GM12874 (cell line): ENCODE data around the gene GRIK2.

ENCODE experiments used
- TF ChIP-seq, protein P1 (sequence below): IDR thresholded peaks from 2 replicates; pipeline ENCODE4 v1.5.1; 2011; ENCODE audit warnings: low read depth, mild to moderate bottlenecking, control low read depth, low read length, moderate library complexity; ENCODE audit not compliant: insufficient read depth

The GRIK2 gene

DNA sequence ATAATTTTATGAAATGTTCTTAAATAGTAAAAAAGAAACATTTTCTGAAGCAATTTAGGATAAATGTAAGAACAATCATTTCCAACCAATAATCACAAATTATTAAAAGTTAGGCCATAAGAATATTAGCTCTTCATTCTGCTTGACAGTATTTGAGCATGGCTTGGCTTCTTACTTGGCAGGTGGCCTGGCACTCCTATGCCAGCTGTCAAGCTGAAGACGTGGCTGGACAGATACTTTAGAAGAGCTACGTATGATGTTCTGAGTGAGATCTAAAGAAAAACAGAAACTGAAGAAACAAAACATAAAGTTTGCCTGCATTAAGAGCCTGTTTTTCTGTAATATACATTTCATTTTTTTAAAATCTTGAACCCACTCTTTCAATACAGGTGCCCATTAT lies 438.9 kb downstream of the GRIK2 start:
- TF ChIP-seq, protein P1, sequence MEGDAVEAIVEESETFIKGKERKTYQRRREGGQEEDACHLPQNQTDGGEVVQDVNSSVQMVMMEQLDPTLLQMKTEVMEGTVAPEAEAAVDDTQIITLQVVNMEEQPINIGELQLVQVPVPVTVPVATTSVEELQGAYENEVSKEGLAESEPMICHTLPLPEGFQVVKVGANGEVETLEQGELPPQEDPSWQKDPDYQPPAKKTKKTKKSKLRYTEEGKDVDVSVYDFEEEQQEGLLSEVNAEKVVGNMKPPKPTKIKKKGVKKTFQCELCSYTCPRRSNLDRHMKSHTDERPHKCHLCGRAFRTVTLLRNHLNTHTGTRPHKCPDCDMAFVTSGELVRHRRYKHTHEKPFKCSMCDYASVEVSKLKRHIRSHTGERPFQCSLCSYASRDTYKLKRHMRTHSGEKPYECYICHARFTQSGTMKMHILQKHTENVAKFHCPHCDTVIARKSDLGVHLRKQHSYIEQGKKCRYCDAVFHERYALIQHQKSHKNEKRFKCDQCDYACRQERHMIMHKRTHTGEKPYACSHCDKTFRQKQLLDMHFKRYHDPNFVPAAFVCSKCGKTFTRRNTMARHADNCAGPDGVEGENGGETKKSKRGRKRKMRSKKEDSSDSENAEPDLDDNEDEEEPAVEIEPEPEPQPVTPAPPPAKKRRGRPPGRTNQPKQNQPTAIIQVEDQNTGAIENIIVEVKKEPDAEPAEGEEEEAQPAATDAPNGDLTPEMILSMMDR: no peak

DNA sequence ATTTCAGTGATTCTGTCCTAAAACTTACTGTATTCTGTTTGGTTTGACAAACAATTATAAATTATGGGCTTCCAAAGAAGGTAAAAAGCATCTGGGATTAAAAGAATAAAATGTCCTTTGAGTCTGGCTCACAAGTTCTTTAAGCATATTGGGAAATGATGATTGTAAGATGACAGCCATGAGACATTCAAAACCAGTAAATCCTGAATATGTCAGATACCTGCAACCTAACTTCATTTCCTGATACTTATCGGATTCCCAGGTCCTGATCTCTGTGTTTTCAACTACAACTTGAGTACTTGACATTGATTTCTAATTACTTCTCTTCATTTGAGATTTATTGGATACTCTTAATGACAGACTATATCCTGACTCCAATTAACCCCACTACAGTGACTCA lies 446.6 kb downstream of the GRIK2 start:
- TF ChIP-seq, protein P1: no peak

DNA sequence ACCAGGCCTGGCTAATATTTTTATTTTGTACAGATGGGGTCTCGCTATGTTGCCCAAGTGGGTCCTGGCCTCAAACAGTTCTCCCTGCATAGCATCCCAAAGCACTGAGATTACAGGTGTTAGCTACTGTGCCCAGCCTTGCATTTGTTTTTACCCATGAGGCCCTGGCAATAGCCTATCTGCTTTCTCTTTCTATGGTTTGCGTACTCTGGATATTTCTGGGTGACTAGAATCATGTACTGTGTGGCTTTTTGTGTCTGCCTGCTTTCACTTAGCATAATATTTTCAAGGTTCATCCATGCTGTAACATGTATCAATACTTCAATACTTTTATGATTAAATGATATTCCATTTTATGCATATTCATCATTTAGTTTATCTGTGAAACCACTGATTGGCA lies 451.7 kb downstream of the GRIK2 start:
- TF ChIP-seq, protein P1: no peak

DNA sequence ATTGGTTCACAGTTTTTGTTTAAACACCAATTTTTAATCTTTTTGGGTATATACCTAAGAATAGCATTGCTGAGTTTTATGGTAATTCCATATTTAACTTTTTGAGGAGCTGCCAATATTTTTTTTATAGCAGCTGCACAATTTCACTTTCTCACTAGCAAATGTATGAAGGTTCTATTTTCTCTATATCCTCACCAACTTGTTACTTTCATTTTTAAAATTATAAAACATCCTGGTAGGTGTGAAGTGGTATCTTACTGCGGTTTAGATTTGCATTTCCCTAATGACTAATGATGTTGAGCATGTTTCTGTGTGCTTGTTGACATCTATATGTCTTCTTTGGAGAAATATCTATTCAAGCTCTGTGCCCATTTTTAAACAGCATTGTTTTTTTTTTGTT lies 452.1 kb downstream of the GRIK2 start:
- TF ChIP-seq, protein P1: no peak

DNA sequence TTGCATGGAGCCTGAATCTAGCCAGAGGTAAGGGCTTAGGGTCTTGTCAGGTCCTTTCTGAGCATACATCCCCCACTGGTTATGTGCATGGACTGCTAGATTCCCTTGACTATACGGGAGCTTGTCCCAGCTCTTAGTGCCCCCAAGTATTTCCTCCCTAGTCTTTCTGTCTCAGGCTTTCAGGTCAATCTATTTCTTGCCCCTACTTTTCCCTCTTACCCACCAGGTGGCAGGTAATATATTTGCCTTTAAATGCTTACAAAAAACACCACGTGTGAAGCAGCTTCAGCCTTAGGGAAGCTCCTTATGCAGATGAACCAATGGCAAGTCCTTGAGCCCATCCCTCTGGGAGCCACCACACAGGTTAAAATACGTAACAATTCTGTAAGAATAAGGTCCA lies 454.2 kb downstream of the GRIK2 start:
- TF ChIP-seq, protein P1: no peak

DNA sequence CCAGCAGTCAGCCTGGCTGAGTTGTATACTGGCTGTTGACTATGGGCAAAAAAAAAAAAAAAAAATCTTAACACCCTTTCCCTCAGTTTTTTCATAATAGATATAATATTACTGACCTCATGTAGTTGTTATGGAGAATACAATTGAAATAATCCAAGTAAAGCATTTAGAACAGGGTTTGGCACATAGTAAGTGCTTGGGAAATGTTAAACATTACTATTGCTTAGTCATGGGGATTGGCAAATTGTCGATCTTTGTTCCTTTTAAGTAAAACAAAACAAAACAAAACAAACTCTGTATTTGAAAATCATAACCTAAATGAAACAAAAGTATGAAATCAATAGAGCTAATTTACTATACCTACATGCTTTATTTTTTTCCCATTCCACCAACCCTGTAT lies 458.4 kb downstream of the GRIK2 start:
- TF ChIP-seq, protein P1: no peak

DNA sequence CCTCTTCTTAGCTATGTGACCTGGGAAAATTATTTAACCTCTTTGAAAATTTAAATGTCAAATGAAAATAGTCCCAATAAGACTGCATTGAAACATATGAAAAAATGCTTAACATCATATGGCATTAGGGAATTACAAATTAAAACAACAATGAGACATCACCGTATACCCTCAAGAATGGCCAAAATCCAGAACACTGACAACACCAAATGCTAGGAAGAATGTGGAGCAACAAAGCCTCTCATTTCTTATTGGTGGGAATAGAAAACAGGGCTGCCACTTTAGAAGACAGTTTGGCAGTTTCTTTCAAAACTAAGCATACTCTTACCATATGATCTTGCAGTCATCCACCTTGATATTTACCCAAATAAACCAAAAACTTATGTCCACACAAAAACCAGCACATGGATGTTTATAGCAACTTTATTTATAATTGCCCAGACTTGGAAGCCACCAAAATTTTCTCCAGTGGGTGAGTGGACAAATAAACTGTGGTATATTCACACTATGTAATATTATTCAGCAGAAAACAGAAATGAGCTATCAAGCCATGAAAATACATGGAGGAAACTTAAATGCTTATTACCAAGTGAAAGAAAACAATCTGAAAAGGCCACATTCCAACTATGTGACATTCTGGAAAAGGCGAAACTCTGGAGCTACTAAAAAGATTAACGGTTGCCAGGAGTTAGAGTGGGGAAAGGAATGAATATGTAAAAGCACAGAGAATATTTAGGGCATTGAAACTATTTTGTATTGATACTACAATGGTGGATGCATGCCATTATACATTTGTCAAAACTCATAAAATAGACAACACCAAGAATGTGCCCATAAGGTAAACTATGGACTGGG lies 459.9 kb downstream of the GRIK2 start:
- TF ChIP-seq, protein P1: no peak
